ENCODE measurements around the gene TMEM198. TPM values are rescaled to one million over a fixed set of nuclear protein-coding genes. Genes with fewer than 3 reads are reported as not detected.

Gene TMEM198
- total and polyA plus RNA-seq, 9 of the 15 experiments (the other 6 are each of a cell fraction or from before 2014, with no cell fraction given), result 0.03 to 3.8 (median 1.0) TPM

- TF ChIP-seq ESRRB (CRISPR knock-in tag; IDR thresholded peaks at IDR 0.05; ENCODE audit: borderline replicate concordance), result no peak
- no peak for TF ChIP-seq KLF1 (tag; IDR thresholded peaks at IDR 0.05)
- no peak for TF ChIP-seq ZNF217 (CRISPR knock-in tag; IDR thresholded peaks at IDR 0.05)
- no peak for TF ChIP-seq CEBPB (tag; IDR thresholded peaks at IDR 0.05)
- TF ChIP-seq GABPB2 (CRISPR knock-in tag; conservative IDR thresholded peaks at IDR 0.05), result no peak
- no peak for TF ChIP-seq DLX4 (CRISPR knock-in tag; IDR thresholded peaks at IDR 0.05)
- peak in 1 of 2 experiments; percentile 80; a peak in 2 of 4 replicates for TF ChIP-seq TBL1XR1 (IDR thresholded peaks at IDR 0.05; ENCODE audit: low read length in 2 of 2)
- no peak for TF ChIP-seq ZNF3 (CRISPR knock-in tag; IDR thresholded peaks at IDR 0.05)
- TF ChIP-seq ZBTB5 (IDR thresholded peaks at IDR 0.05), result no peak
- TF ChIP-seq CHD7 (IDR thresholded peaks at IDR 0.05; ENCODE audit: low read depth, low read length), result no peak
- no peak for TF ChIP-seq NCOA6 (IDR thresholded peaks at IDR 0.05)
- TF ChIP-seq ILK (tag; IDR thresholded peaks at IDR 0.05; ENCODE audit: borderline replicate concordance, low read depth), result no peak
- no peak; the same call in 1 of the 2 replicates for TF ChIP-seq MYC (IDR thresholded peaks at IDR 0.05; ENCODE audit: low read depth, low read length)
- TF ChIP-seq MYC (CRISPR knock-in tag; IDR thresholded peaks at IDR 0.05; ENCODE audit: borderline replicate concordance, low read depth), result no peak
- TF ChIP-seq HDAC2 (IDR thresholded peaks at IDR 0.05), result peak; percentile 77; the same call in 1 of the 2 replicates
Observed at GRCh38 chr2:219525533-219526232, 18.1 kb upstream of the TMEM198 start (continued).

Measured in K562 (cell line).